K562 (cell line): Measurements from ENCODE around the gene HPN. TPM values are rescaled to one million over a fixed set of nuclear protein-coding genes. Genes with fewer than 3 reads are reported as not detected.

Source experiments
- GATAD2B ChIP-seq: fragments of 450-650 bp; IDR thresholded peaks from 2 replicates; pipeline ENCODE4 v1.6.1; 2017; ENCODE audit warnings: mild to moderate bottlenecking, borderline replicate concordance
- PTTG1 ChIP-seq: fragments of 450-650 bp; IDR thresholded peaks from 2 replicates; pipeline ENCODE4 v1.6.1; 2016; ENCODE audit warnings: low read depth, mild to moderate bottlenecking, missing genetic modification characterization, missing compliant biosample characterization
- RAD21 ChIP-seq, 2 experiments: fragments of 250-450 bp in 1 of 2; fragments of 450-650 bp in 1 of 2; sonication (Bioruptor Pico) in 1 of 2; formaldehyde crosslinking in 1 of 2; IDR thresholded peaks in 1 of 2; conservative IDR thresholded peaks in 1 of 2; 2 replicates each; pipeline versions ENCODE4 v1.4.0 to v1.8.0; 2020 to 2022; ENCODE audit warnings: mild to moderate bottlenecking in 2 of 2, moderate library complexity in 1 of 2
- TCF3 ChIP-seq: sonication (generic); formaldehyde crosslinking; IDR thresholded peaks from 2 replicates; pipeline ENCODE4 v1.4.0; 2020; ENCODE audit warnings: mild to moderate bottlenecking, missing genetic modification reagents
- polyA plus RNA-seq, 8 experiments: library from polyadenylated mRNA; depleted of rRNA in 4 of 8; stranded (reverse) in 5 of 8; unstranded in 3 of 8; fragments of >200 nt; fragmentation: Nextera tagmentation in 2 of 8; fragmentation: Illumina TruSeq in 1 of 8; extraction: Ambion mirVana in 2 of 8; extraction: Trizol in 1 of 8; gene quantifications; 2 replicates each; pipeline versions ENCODE4 v1.2.1 to v1.2.3, GENCODE V29; 2011 to 2014; ENCODE audit warnings: inconsistent platforms in 1 of 8, missing spikeins in 1 of 8
- total RNA-seq, 7 experiments: library from RNA; depleted of rRNA in 6 of 7; stranded (reverse); fragments of >200 nt in 6 of 7; fragmentation: Illumina TruSeq in 2 of 7; extraction: Trizol in 2 of 7; gene quantifications; 2 replicates each; pipeline versions ENCODE4 v1.2.1 to v1.2.3, GENCODE V29; 2011 to 2021; ENCODE audit warnings: low replicate concordance in 1 of 7
- TF ChIP-seq, protein P1 (sequence below), 2 experiments: fragments of 450-650 bp; IDR thresholded peaks; 2 replicates each; pipeline ENCODE4 v1.6.1; 2016; ENCODE audit warnings: mild to moderate bottlenecking in 2 of 2, borderline replicate concordance in 1 of 2, low read depth in 1 of 2, moderate library complexity in 1 of 2
- TF ChIP-seq, protein P2 (sequence below): fragments of 200-600 bp; sonication (generic); IDR thresholded peaks from one replicate; pipeline ENCODE4 v1.6.1; 2012; ENCODE audit warnings: mild to moderate bottlenecking, low read depth, low read length, inconsistent platforms

HPN gene
- total and polyA plus RNA-seq, 9 of the 15 experiments (the other 6 are each of a cell fraction or from before 2014, with no cell fraction given): 0.10 to 0.20 TPM; not detected in 7

DNA sequence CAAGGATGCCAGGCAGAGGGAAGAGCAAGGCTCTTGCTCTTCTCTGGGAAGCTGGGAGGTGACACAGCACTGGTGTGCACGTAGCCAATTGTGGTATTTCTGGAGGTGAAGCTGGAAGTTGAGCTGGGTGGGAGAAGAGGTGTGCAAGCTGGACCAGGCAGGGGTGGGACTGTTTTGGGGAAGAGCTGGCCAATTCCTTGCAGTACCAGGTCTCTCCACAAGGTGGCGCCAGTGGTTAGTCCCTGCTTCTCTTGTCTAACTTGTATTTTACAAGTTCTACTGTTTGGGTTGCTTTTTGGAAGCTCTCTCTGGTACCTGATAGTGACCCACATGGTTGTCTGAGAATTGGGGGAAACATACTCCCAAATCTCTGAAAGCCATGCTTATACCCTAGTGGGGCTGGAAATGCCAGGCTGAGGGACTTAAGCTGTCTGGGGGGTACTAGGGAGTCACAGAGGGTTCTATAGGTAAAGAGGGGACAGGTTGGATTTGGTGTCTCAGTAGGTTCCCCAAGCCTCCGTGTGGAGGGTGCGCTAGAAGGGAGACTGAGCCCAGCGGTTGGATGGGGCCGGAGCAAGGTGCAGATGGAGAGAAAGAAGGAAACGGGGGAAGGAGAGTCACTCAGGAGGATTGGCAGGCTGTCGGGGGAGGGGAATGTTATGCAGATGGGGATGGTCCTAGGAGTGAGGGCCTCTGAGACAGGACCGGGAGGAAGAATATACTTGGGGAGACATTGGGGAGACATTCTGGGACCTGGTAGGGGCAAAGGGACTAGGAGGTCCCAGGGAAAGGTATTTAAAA lies 3.0 kb downstream of the HPN start (continued):
- no peak for TF ChIP-seq GATAD2B
- peak; percentile 48 to 67 for TF ChIP-seq RAD21 (CRISPR knock-in tag; conservative IDR thresholded peaks at IDR 0.05 in 1 of 2, IDR thresholded peaks at IDR 0.05 in 1 of 2)
- no peak for TF ChIP-seq TCF3 (CRISPR knock-in tag)
- TF ChIP-seq, protein P1, sequence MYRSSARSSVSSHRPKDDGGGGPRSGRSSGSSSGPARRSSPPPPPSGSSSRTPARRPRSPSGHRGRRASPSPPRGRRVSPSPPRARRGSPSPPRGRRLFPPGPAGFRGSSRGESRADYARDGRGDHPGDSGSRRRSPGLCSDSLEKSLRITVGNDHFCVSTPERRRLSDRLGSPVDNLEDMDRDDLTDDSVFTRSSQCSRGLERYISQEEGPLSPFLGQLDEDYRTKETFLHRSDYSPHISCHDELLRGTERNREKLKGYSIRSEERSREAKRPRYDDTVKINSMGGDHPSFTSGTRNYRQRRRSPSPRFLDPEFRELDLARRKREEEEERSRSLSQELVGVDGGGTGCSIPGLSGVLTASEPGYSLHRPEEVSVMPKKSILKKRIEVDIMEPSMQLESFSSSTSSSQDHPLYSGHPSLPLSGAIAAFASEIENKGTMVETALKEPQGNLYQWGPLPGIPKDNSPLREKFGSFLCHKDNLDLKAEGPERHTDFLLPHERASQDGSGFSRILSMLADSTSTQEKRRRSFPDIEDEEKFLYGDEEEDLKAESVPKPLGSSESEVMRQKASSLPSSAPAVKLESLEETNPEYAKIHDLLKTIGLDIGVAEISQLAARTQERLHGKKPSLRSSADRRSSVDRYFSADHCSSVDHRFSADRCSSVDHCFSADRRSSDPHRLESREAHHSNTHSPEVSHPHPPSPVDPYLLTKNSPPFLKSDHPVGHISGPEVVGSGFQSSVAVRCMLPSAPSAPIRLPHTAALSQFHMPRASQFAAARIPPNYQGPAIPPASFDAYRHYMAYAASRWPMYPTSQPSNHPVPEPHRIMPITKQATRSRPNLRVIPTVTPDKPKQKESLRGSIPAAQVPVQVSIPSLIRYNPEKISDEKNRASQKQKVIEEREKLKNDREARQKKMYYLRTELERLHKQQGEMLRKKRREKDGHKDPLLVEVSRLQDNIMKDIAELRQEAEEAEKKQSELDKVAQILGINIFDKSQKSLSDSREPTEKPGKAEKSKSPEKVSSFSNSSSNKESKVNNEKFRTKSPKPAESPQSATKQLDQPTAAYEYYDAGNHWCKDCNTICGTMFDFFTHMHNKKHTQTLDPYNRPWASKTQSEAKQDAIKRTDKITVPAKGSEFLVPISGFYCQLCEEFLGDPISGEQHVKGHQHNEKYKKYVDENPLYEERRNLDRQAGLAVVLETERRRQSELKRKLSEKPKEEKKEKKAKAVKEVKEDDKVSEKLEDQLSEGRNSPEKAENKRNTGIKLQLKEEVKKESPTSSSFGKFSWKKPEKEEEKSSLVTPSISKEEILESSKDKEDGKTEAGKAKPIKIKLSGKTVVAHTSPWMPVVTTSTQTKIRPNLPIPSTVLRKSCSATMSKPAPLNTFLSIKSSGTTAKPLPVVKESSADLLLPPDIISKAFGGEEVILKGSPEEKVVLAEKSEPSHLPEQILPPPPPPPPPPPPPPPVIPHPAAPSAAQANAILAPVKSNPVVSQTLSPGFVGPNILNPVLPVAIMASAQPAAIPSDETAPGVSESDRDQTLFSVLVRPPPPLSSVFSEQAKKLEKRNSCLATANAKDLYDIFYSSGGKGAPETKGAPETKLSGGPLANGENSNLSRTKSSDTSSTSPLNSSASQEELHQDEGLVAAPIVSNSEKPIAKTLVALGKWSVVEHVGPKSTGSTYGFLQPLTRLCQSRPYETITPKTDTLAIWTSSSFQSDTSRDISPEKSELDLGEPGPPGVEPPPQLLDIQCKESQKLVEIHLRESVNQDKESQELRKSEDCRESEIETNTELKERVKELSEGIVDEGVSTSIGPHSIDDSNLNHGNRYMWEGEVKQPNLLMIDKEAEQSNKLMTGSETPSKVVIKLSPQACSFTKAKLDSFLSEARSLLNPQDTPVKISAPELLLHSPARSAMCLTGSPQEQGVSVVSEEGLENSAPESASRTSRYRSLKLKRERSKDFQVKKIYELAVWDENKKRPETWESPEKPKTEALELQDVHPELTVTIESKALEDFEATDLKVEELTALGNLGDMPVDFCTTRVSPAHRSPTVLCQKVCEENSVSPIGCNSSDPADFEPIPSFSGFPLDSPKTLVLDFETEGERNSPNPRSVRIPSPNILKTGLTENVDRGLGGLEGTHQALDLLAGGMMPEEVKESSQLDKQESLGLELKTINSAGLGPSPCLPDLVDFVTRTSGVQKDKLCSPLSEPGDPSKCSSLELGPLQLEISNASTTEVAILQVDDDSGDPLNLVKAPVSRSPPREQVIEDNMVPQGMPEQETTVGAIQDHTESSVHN (IDR thresholded peaks at IDR 0.05; ENCODE audit: borderline replicate concordance in 1 of 2, low read depth in 1 of 2): no peak
- no peak for TF ChIP-seq PTTG1 (tag)
- TF ChIP-seq, protein P2, sequence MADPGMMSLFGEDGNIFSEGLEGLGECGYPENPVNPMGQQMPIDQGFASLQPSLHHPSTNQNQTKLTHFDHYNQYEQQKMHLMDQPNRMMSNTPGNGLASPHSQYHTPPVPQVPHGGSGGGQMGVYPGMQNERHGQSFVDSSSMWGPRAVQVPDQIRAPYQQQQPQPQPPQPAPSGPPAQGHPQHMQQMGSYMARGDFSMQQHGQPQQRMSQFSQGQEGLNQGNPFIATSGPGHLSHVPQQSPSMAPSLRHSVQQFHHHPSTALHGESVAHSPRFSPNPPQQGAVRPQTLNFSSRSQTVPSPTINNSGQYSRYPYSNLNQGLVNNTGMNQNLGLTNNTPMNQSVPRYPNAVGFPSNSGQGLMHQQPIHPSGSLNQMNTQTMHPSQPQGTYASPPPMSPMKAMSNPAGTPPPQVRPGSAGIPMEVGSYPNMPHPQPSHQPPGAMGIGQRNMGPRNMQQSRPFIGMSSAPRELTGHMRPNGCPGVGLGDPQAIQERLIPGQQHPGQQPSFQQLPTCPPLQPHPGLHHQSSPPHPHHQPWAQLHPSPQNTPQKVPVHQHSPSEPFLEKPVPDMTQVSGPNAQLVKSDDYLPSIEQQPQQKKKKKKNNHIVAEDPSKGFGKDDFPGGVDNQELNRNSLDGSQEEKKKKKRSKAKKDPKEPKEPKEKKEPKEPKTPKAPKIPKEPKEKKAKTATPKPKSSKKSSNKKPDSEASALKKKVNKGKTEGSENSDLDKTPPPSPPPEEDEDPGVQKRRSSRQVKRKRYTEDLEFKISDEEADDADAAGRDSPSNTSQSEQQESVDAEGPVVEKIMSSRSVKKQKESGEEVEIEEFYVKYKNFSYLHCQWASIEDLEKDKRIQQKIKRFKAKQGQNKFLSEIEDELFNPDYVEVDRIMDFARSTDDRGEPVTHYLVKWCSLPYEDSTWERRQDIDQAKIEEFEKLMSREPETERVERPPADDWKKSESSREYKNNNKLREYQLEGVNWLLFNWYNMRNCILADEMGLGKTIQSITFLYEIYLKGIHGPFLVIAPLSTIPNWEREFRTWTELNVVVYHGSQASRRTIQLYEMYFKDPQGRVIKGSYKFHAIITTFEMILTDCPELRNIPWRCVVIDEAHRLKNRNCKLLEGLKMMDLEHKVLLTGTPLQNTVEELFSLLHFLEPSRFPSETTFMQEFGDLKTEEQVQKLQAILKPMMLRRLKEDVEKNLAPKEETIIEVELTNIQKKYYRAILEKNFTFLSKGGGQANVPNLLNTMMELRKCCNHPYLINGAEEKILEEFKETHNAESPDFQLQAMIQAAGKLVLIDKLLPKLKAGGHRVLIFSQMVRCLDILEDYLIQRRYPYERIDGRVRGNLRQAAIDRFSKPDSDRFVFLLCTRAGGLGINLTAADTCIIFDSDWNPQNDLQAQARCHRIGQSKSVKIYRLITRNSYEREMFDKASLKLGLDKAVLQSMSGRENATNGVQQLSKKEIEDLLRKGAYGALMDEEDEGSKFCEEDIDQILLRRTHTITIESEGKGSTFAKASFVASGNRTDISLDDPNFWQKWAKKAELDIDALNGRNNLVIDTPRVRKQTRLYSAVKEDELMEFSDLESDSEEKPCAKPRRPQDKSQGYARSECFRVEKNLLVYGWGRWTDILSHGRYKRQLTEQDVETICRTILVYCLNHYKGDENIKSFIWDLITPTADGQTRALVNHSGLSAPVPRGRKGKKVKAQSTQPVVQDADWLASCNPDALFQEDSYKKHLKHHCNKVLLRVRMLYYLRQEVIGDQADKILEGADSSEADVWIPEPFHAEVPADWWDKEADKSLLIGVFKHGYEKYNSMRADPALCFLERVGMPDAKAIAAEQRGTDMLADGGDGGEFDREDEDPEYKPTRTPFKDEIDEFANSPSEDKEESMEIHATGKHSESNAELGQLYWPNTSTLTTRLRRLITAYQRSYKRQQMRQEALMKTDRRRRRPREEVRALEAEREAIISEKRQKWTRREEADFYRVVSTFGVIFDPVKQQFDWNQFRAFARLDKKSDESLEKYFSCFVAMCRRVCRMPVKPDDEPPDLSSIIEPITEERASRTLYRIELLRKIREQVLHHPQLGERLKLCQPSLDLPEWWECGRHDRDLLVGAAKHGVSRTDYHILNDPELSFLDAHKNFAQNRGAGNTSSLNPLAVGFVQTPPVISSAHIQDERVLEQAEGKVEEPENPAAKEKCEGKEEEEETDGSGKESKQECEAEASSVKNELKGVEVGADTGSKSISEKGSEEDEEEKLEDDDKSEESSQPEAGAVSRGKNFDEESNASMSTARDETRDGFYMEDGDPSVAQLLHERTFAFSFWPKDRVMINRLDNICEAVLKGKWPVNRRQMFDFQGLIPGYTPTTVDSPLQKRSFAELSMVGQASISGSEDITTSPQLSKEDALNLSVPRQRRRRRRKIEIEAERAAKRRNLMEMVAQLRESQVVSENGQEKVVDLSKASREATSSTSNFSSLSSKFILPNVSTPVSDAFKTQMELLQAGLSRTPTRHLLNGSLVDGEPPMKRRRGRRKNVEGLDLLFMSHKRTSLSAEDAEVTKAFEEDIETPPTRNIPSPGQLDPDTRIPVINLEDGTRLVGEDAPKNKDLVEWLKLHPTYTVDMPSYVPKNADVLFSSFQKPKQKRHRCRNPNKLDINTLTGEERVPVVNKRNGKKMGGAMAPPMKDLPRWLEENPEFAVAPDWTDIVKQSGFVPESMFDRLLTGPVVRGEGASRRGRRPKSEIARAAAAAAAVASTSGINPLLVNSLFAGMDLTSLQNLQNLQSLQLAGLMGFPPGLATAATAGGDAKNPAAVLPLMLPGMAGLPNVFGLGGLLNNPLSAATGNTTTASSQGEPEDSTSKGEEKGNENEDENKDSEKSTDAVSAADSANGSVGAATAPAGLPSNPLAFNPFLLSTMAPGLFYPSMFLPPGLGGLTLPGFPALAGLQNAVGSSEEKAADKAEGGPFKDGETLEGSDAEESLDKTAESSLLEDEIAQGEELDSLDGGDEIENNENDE: no peak
